Stomach (tissue), 4 donors: ENCODE data around the gene SCG3.

ENCODE experiments used
- EP300 ChIP-seq: sonication (generic); formaldehyde crosslinking; IDR thresholded peaks from one replicate; pipeline ENCODE4 v1.6.1; 2017; ENCODE audit warnings: antibody characterized with exemption
- POLR2A ChIP-seq, 4 donors: fragments of 450-650 bp; IDR thresholded peaks; one replicate each; pipeline ENCODE4 v1.6.1; 2016; ENCODE audit warnings: antibody characterized with exemption in 4 of 4, control low read depth in 2 of 4, mild to moderate bottlenecking in 1 of 4, moderate library complexity in 1 of 4
- POLR2AphosphoS5 ChIP-seq, 3 donors: sonication (generic); formaldehyde crosslinking; IDR thresholded peaks; one replicate each; pipeline ENCODE4 v1.6.1; 2016; ENCODE audit warnings: antibody characterized with exemption in 3 of 3
- TF ChIP-seq, protein P1 (sequence below), 7 experiments: fragments of 450-650 bp in 4 of 7; fragments of 200-600 bp in 3 of 7; sonication (generic) in 3 of 7; IDR thresholded peaks; one replicate each; pipeline ENCODE4 v1.5.1; 2016 to 2019; ENCODE audit warnings: antibody characterized with exemption in 7 of 7, control low read depth in 2 of 7, mild to moderate bottlenecking in 1 of 7

- TF ChIP-seq, protein P1, sequence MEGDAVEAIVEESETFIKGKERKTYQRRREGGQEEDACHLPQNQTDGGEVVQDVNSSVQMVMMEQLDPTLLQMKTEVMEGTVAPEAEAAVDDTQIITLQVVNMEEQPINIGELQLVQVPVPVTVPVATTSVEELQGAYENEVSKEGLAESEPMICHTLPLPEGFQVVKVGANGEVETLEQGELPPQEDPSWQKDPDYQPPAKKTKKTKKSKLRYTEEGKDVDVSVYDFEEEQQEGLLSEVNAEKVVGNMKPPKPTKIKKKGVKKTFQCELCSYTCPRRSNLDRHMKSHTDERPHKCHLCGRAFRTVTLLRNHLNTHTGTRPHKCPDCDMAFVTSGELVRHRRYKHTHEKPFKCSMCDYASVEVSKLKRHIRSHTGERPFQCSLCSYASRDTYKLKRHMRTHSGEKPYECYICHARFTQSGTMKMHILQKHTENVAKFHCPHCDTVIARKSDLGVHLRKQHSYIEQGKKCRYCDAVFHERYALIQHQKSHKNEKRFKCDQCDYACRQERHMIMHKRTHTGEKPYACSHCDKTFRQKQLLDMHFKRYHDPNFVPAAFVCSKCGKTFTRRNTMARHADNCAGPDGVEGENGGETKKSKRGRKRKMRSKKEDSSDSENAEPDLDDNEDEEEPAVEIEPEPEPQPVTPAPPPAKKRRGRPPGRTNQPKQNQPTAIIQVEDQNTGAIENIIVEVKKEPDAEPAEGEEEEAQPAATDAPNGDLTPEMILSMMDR (IDR thresholded peaks at IDR 0.05) = no peak
- TF ChIP-seq POLR2A (IDR thresholded peaks at IDR 0.05) (no peak), POLR2AphosphoS5 (IDR thresholded peaks at IDR 0.05) (no peak), EP300 (no peak)
Observed at GRCh38 chr15:51759557-51760070, 78.3 kb downstream of the SCG3 start.
